HEK293 (cell line): ENCODE data around the gene TPH2.

Source experiments
- ZBTB17 ChIP-seq: fragments of 450-650 bp; formaldehyde crosslinking; IDR thresholded peaks from 2 replicates; pipeline ENCODE4 v1.5.1; 2016; ENCODE audit warnings: missing biosample characterization, missing genetic modification characterization
- ZFP37 ChIP-seq: fragments of 450-650 bp; formaldehyde crosslinking; IDR thresholded peaks from 2 replicates; pipeline ENCODE4 v1.5.1; 2016; ENCODE audit warnings: missing biosample characterization, missing genetic modification characterization
- ZNF155 ChIP-seq: fragments of 450-650 bp; formaldehyde crosslinking; IDR thresholded peaks from 2 replicates; pipeline ENCODE4 v1.5.1; 2016; ENCODE audit warnings: missing biosample characterization, missing genetic modification characterization
- ZNF335 ChIP-seq: fragments of 450-650 bp; formaldehyde crosslinking; conservative IDR thresholded peaks from 2 replicates; pipeline ENCODE4 v1.5.1; 2016; ENCODE audit warnings: missing biosample characterization, missing genetic modification characterization
- TF ChIP-seq, protein P1 (sequence below): fragments of 450-650 bp; formaldehyde crosslinking; IDR thresholded peaks from 2 replicates; pipeline ENCODE4 v1.5.1; 2017; ENCODE audit warnings: missing biosample characterization, mild to moderate bottlenecking, missing genetic modification characterization, moderate library complexity
- TF ChIP-seq, protein P2 (sequence below): fragments of 450-650 bp; formaldehyde crosslinking; IDR thresholded peaks from 2 replicates; pipeline ENCODE4 v1.5.1; 2016; ENCODE audit warnings: missing biosample characterization, missing genetic modification characterization
- TF ChIP-seq, protein P3 (sequence below): fragments of 450-650 bp; formaldehyde crosslinking; IDR thresholded peaks from 2 replicates; pipeline ENCODE4 v1.5.1; 2016; ENCODE audit warnings: missing biosample characterization, missing genetic modification characterization
- TF ChIP-seq, protein P4 (sequence below): fragments of 450-650 bp; formaldehyde crosslinking; IDR thresholded peaks from 2 replicates; pipeline ENCODE4 v1.5.1; 2016; ENCODE audit warnings: missing biosample characterization, missing genetic modification characterization

DNA sequence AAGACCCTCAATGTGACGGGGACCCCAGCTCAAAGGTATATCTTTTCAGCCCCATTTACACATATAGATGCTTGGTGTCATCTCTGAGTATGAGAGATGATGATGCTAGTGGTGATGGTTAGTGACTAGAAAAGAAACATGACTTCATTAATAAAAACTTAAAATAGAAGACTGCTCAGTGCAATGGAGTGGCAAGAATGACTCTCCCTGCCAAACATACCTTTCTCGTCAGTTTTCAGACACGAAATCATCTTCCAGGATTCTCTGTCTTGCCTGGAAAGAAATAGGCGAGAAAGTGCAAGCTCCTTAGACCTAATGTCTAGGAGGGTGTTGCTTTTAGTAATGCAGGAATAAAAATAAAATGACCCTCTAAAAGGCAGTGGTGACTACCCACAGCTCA, 71.7 kb downstream of the TPH2 start:
- TF ChIP-seq ZNF335 (tag by site-specific recombination) (no peak), ZBTB17 (no peak), ZNF155 (tag by site-specific recombination) (no peak), ZFP37 (tag by site-specific recombination) (no peak)
- TF ChIP-seq, protein P1, sequence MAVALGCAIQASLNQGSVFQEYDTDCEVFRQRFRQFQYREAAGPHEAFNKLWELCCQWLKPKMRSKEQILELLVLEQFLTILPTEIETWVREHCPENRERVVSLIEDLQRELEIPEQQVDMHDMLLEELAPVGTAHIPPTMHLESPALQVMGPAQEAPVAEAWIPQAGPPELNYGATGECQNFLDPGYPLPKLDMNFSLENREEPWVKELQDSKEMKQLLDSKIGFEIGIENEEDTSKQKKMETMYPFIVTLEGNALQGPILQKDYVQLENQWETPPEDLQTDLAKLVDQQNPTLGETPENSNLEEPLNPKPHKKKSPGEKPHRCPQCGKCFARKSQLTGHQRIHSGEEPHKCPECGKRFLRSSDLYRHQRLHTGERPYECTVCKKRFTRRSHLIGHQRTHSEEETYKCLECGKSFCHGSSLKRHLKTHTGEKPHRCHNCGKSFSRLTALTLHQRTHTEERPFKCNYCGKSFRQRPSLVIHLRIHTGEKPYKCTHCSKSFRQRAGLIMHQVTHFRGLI = no peak
- TF ChIP-seq, protein P2, sequence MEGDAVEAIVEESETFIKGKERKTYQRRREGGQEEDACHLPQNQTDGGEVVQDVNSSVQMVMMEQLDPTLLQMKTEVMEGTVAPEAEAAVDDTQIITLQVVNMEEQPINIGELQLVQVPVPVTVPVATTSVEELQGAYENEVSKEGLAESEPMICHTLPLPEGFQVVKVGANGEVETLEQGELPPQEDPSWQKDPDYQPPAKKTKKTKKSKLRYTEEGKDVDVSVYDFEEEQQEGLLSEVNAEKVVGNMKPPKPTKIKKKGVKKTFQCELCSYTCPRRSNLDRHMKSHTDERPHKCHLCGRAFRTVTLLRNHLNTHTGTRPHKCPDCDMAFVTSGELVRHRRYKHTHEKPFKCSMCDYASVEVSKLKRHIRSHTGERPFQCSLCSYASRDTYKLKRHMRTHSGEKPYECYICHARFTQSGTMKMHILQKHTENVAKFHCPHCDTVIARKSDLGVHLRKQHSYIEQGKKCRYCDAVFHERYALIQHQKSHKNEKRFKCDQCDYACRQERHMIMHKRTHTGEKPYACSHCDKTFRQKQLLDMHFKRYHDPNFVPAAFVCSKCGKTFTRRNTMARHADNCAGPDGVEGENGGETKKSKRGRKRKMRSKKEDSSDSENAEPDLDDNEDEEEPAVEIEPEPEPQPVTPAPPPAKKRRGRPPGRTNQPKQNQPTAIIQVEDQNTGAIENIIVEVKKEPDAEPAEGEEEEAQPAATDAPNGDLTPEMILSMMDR (tag by site-specific recombination) = no peak
- TF ChIP-seq, protein P3, sequence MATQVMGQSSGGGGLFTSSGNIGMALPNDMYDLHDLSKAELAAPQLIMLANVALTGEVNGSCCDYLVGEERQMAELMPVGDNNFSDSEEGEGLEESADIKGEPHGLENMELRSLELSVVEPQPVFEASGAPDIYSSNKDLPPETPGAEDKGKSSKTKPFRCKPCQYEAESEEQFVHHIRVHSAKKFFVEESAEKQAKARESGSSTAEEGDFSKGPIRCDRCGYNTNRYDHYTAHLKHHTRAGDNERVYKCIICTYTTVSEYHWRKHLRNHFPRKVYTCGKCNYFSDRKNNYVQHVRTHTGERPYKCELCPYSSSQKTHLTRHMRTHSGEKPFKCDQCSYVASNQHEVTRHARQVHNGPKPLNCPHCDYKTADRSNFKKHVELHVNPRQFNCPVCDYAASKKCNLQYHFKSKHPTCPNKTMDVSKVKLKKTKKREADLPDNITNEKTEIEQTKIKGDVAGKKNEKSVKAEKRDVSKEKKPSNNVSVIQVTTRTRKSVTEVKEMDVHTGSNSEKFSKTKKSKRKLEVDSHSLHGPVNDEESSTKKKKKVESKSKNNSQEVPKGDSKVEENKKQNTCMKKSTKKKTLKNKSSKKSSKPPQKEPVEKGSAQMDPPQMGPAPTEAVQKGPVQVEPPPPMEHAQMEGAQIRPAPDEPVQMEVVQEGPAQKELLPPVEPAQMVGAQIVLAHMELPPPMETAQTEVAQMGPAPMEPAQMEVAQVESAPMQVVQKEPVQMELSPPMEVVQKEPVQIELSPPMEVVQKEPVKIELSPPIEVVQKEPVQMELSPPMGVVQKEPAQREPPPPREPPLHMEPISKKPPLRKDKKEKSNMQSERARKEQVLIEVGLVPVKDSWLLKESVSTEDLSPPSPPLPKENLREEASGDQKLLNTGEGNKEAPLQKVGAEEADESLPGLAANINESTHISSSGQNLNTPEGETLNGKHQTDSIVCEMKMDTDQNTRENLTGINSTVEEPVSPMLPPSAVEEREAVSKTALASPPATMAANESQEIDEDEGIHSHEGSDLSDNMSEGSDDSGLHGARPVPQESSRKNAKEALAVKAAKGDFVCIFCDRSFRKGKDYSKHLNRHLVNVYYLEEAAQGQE = no peak
- TF ChIP-seq, protein P4, sequence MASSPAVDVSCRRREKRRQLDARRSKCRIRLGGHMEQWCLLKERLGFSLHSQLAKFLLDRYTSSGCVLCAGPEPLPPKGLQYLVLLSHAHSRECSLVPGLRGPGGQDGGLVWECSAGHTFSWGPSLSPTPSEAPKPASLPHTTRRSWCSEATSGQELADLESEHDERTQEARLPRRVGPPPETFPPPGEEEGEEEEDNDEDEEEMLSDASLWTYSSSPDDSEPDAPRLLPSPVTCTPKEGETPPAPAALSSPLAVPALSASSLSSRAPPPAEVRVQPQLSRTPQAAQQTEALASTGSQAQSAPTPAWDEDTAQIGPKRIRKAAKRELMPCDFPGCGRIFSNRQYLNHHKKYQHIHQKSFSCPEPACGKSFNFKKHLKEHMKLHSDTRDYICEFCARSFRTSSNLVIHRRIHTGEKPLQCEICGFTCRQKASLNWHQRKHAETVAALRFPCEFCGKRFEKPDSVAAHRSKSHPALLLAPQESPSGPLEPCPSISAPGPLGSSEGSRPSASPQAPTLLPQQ (tag by site-specific recombination) = no peak
